Stimulated activated CD4-positive, alpha-beta T cell treated with anti-CD3 and anti-CD28 coated beads, Interleukin-4, amount 100 ng/mL, for 48 hours (primary cell): Measurements from ENCODE around the gene JTB.
"Not testable (repeated sequence)": the region's sequence is repeated elsewhere in the genome, so short reads cannot be mapped to it uniquely, and the experiment has no call there.

Experiments used
- DNase-seq, 2 donors: peaks; one replicate each; pipeline ENCODE4 v3.0.0-alpha.2; 2020; ENCODE audit warnings: low read depth in 2 of 2

Gene JTB

GRCh38 chr1:153977250-153978240, at the start of gene JTB:
Gene JTB (minus strand): TSS chr1:153977674. CDS start chr1:153977252, 422 bp downstream.
- DNase-seq = peak; percentile 75 to 84

GRCh38 chr1:154019940-154020339, 42.5 kb upstream of the JTB start:
- no peak for DNase-seq

- DNase-seq = no peak
Measured at GRCh38 chr1:154019269-154019668, 41.8 kb upstream of the JTB start.

GRCh38 chr1:154014154-154014907, 36.9 kb upstream of the JTB start:
- no peak for DNase-seq

- DNase-seq = not testable (repeated sequence)
Measured at GRCh38 chr1:154012543-154012942, 35.1 kb upstream of the JTB start.

GRCh38 chr1:154012129-154012528, 34.7 kb upstream of the JTB start:
- no peak for DNase-seq

- DNase-seq = no peak
Measured at GRCh38 chr1:154006136-154006535, 28.7 kb upstream of the JTB start.

- no peak for DNase-seq
Measured at GRCh38 chr1:154000420-154000819, 22.9 kb upstream of the JTB start.

- not testable (repeated sequence) for DNase-seq
Measured at GRCh38 chr1:153996882-153997281, 19.4 kb upstream of the JTB start.

- DNase-seq = no peak
Measured at GRCh38 chr1:153995640-153996039, 18.2 kb upstream of the JTB start.

GRCh38 chr1:153995202-153995601, 17.7 kb upstream of the JTB start:
- DNase-seq = no peak

- no peak for DNase-seq
Measured at GRCh38 chr1:153991806-153992205, 14.3 kb upstream of the JTB start.

GRCh38 chr1:153991151-153991630, 13.7 kb upstream of the JTB start:
- DNase-seq = no peak

GRCh38 chr1:153990468-153991150, 13.1 kb upstream of the JTB start, which contains the start of gene RPS27:
Gene RPS27 (plus strand): TSS chr1:153990762. CDS start chr1:153990797, 35 bp downstream.
- peak; percentile 58 to 79 for DNase-seq

- DNase-seq = no peak
Measured at GRCh38 chr1:153987621-153988020, 10.1 kb upstream of the JTB start.

- no peak for DNase-seq
Measured at GRCh38 chr1:153985941-153986761, 8.7 kb upstream of the JTB start, which contains the start of gene RAB13. Gene RAB13 (minus strand): TSS chr1:153986339. CDS start chr1:153986236, 103 bp downstream.

- peak in 1 of 2 donors; percentile 47 for DNase-seq
Measured at GRCh38 chr1:153985341-153985912, 8.0 kb upstream of the JTB start.

GRCh38 chr1:153984123-153984894, 6.8 kb upstream of the JTB start:
- no peak for DNase-seq

- not testable (repeated sequence) for DNase-seq
Measured at GRCh38 chr1:153981735-153982134, 4.3 kb upstream of the JTB start.

GRCh38 chr1:153979091-153979490, 1.6 kb upstream of the JTB start:
- not testable (repeated sequence) for DNase-seq
